Measurements from ENCODE around the gene UTF1.
"Not testable (repeated sequence)": the region's sequence is repeated elsewhere in the genome, so short reads cannot be mapped to it uniquely, and the experiment has no call there.

The UTF1 gene

DNA sequence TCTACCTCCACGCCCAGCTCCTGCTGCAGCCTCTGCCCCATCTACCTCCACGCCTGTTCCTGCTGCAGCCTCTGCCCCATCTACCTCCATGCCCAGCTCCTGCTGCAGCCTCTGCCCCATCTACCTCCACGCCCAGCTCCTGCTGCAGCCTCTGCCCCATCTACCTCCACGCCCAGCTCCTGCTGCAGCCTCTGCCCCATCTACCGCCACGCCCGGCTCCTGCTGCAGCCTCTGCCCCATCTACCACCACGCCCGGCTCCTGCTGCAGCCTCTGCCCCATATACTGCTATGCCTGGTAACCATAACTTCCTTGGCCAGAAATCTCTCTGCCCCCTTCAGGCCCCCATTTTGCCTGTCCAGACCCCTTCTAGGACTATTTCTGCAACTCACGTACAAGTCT is 35.0 kb downstream of the UTF1 start:
- not testable (repeated sequence) for DNase-seq (ENCODE audit: low read depth)

DNA sequence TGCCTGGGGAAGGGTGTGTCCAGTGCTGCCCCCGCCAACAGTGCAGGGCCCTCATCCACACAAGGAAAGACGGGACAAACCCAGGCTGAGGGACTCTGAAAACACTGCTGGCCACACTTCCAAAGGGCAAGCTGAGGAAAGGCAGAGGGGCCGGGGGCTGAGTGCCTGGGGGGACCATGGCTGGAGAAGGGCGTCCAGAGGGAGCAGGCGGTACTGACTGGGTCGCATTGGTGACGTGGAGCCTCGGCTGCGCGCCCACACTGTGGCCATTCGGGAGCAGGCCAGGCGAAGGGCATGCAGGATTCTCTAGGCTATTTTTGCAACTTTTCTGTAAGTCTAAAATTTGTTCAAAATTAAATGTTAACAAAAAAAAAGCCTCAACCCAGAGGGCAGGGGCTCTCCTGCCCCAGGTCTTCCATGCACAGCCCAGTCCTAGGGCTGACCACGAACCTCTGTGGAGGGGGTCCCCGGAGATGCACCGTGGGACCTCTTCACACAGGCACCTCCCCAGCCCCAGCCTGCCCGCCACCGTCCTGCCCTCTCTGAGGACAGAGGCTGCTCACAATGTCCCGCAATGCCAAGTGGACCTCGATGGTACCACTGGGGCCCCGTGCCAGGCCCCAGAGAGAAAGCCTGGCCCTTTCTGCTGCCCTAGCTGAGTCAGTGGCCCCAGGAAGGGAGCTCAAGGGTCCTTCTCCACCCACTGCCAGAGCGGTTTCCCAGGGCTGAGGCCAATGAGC is 36.2 kb downstream of the UTF1 start:
- no peak for DNase-seq (ENCODE audit: low read depth)

DNA sequence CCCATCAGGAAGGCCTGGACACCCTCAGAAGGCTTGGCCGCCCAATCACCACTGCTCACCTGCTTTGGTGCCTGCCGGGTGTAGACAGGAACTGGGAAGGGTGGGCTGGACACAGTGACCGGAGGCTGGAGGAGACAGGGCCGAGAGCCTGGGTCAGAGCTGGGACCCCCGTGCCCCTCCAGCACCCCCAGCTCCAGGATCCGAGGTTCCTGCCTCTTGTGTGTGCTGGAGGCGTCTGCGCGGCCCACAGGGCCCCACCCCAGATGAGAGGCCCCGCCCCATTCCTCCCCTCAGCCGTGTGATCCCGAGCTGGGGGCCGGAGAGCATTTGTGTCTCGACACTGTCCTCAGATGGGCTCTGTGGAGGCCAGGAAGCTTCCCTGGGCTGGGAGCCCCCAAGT is 37.3 kb downstream of the UTF1 start:
- no peak for DNase-seq (ENCODE audit: low read depth)

DNA sequence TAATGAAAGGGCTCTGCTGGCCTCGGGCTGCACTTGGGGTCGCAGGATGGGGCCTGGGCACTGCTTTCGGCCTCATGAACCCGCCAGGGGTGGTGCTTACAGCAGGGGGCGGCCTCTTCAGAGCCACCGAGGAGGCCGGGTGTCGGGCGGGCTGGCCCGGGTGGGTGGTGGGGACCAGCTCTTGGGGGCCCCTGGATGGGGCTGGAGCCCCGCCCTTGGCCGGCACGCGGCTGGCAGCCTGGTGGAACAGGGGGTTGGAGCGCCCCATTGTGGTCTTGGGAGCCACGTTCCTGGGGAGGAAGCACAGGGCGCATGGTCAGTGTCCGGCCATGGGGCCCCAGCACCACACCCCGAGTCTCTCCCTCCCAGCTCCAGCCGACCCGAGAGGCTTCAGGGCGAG is 37.8 kb downstream of the UTF1 start:
- no peak for DNase-seq (ENCODE audit: low read depth)

DNA sequence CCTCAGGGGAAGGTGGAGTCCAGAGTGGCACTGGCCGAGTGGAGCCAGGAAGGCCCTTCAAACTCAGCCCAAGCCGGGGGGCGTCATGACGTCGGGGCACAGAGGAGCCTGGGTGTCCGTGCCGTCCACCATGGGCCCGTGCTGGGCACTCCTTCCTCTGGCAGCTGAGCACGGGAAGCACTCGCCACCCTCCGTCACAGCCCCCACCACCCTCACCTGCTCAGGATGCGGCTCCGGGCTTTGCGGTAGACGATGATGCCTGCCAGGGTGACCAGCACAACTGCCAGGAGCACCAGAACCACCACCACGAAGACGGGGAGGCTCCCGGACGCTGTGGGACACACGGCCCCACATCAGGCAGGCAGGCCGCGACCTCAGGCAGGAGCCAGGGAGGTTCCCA is 38.5 kb downstream of the UTF1 start:
- DNase-seq (ENCODE audit: low read depth) = no peak

DNA sequence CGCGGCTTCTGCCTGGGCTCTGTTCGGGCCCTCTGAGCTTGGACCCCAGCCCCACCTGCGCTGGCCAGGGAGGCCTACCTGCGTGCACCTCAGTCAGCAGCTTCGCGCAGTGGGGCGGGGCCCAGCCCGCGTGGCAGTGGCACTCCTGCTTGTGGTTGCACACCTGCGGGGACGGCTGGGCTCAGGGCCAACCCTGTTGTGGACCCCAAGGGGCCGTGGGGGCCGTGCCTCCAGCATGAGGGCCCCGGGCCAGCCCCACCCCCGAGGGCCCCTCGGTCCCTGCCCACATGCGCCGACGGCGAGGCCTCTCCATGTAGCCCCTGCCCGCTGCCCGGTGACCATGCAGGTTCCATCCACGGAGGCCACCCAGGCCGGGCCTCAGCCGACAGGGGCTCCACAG is 39.4 kb downstream of the UTF1 start:
- DNase-seq (ENCODE audit: low read depth) = no peak

DNA sequence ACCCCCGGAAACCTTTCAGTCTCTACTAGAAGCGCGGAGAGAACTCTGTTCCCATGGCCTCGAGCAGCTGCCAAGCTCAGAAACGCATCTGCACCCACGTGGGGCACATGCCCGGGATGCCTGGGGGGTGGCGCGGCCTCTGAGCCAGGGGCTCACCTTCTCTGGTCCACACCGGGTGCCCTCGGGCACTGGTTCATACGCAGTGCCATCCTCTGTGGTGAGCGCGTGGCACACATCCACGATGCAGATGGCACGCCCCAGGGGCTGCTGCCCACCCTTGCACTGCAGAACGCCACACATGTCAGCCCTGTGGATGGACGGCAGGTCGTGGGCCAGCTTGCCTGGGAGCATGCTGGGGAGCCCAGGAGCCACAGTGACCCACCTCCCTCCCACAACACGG is 40.2 kb downstream of the UTF1 start:
- no peak for DNase-seq (ENCODE audit: low read depth)

DNA sequence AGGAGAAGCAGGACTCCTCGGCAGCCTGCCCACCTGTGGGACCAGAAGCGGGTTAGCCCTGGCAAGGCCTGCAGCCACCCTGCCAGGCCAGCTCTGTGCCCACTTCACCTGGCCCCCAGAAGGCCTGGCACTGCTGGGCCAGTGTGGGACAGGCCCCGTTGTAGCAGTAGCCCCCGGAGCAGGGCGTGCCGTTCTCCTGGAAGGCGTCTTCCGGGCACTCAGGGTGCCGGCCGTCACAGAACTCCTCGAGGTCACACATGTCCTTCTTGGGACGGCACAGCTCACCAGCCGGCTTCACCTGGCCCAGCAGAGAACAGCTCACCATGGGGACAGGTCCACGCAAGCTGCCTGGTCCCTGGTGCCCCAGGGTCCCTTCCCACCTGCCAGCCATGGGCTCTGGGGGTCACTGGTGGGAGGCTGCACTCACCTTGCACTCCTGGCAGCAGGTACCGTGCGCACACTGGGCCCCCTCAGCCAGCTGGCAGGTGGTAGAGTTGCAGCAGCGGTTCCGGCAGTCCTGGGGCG is 40.8 kb downstream of the UTF1 start:
- DNase-seq (ENCODE audit: low read depth) = no peak

DNA sequence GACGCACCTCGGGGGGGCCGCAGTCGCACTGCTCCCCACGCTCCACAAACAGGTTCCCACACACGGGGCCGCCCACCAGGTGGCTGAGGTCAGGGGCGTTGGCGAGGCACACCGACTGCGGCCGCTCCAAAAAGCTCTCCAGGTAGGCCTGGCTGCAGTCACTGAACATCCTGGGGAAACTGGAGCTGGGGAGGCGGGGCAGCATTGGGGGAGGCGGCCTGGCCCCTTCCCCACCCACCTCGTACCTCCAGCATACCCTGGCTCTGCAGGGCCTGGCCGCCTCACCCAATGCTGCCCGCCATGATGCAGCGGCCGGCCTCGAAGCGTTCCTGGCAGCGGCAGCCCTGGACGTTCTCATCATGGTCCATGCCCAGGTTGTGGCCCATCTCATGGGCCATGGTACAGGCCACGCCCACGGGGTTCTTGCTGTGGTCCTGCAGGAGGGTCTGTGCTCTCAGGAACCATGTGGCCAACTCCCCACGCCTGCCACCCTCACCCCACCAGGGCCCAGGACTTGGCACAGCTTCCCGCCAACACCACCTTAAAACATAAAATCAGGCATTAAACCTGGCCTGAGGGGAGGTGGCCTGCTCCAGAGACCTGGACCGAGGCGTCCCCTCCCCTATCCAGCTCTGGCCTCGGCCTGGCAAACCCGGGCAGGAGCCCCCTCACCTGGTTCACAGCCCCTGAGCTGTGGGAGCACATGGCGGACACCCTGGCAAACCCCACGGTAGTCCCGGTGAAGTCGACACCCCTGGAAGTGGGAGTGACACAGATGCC is 41.7 kb downstream of the UTF1 start:
- DNase-seq (ENCODE audit: low read depth) = no peak

DNA sequence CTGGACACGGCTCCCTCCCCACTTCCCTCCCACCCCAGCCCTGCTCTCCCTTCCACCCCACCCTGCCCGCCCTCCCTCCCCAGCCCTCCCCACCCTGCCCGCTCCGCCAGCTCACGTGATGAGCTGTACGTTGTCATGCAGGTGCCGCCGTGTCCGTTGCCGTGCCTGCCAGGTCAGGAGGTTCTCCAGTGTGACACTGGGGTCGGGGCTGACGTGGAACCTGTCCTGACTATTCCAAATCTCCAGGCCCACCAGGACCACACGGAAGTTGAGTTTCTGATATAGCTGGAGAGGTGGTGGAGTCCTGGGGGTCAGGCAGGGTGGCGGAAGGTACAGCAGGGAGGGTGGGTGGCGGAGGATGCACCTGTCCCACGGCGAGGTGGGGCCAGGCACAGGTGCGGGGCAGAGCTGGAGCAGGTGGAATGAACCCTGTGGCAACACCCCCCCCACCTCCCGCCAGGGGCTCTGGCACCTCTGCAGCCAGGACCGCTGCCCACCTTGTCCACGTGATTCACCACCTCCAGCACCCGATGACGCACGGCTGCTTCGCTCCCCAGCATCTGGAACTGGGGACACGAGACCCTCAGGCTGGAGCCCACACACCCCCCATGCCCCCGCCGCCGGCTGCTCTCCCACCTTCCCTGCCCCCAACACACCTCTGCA is 42.4 kb downstream of the UTF1 start:
- no peak for DNase-seq (ENCODE audit: low read depth)

DNA sequence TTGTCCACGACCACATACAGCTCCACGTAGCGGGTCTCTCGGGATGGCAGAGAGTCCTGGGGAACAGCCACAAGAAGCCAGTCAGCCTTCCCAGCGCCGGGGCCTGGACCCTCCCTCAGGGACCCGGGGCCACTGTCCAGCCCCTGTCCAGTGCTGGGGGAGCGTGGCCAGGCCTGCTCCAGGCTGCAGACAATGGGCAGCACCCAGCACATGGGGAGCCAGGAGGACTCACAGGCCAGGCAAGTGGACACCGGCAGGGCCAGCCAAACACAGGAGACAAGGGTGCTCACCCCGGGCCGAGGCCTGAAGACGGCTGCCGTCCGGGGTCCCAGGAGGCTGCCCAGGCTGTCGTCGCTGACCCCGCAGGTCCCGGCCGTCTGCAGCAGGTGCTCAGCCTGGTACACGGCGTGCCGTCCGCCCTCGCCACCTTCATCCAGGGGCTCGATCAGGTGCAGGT is 43.0 kb downstream of the UTF1 start:
- no peak for DNase-seq (ENCODE audit: low read depth)

DNA sequence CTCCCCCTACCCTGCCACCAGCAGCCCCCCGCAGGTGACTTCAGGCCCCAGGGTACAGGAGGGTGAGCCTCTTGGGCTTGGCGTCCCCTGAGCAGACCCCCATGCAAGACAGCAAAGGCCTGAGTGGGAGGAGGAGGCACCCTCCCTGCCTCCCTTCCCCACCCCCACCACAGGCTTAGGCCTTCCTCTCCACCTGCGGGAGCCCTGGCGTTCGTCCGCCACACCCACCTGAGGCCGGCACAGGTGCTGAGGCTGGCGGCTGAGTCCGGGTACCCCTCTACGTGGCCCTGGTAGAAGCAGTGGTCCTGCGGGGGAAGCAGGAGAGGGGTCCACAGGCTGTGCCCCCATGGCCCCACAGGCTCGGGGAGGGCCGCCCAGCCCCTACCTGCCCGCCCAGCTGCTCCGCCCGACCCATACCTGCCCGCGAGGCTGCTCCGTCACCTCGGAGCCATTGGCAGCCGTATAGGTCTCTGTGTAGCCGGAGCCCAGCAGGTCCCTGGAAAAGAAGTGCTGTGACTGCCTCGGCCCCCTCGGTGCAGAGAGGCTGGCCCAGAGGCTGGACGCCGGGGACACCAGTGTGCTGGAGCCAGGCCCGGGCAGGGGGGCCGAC is 43.6 kb downstream of the UTF1 start:
- no peak for DNase-seq (ENCODE audit: low read depth)

DNA sequence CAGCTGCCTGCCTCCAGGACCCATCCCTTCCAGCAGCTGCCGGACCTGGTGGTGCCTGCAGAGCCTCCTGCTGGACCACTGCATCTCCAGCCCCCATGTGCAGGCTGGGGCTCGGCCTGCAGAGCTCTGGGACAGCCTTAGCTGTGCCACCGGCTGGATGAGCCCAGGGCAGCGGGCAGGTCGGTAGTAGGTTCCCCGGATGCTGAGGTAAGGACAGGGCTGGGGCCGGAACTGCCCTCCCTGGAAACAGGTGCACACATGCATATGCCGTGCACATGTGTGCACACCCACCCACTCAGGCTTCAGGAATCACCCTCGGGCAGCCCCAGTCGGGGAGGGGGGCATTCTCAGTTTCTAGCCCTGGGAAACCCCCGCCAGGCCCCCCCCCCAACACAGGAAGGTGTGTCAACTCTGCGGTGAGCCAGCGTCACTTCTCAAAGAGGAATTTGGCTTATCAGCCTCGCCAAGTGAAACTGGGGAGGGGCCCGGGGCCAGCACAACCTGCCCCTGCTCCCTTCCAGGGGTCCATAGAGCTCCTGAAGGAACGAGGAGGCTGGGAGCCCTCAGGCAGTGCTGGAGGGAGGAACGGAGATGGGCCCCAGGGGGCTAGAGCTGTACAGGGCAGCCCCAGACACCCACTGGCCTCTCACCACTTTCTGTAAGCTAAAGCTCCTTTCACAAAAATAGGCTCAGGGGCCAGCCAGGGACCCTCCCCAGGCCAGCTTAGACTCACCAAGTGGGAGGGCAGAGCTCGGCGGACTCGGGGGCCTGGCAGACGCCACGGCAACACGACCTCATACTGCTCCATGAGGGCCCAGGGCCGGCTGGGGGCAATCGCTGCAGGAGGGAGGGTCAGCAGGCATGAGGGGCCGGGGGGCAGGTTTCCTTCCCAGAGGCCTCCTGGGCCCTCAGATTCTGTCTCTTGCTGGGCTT is 45.0 kb downstream of the UTF1 start:
- DNase-seq (ENCODE audit: low read depth) = no peak

DNA sequence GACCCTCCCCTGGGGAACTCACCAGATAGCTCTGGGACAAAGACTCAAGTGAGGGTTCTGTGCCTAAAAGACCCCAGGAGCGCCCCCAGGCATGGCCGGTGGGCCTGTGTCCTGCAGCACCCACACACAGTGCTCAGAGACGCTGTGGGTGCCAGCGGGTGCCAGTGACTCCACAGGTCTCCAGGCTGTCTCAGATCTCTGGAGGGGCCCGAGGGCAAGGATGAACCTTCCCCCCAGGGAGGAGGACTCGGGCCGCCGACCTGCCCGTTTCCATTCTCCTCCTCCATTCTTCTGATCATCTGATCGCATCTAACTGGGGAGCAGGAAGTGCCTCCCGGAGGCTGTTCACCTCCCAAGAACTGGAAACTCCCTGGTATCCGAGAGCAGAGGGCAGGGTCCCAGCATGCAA is 45.7 kb downstream of the UTF1 start:
- no peak for DNase-seq (ENCODE audit: low read depth)

DNA sequence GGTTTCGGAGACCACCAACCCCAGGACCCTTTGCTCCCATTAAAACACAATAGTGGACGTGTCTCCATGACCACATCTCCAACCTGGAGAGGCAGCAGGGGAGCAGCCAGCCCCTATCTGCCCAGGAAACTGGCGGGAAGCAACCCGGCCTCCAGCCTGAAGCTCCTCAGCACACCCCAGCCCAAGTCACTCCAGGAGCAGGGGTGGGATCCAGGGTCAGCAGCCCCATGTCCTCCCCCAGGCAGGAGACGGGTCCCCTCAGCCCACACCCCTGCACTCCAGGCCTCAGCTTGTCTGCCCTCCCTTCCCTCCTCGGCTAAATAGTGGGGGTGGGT is 46.0 kb downstream of the UTF1 start:
- no peak for DNase-seq (ENCODE audit: low read depth)

DNA sequence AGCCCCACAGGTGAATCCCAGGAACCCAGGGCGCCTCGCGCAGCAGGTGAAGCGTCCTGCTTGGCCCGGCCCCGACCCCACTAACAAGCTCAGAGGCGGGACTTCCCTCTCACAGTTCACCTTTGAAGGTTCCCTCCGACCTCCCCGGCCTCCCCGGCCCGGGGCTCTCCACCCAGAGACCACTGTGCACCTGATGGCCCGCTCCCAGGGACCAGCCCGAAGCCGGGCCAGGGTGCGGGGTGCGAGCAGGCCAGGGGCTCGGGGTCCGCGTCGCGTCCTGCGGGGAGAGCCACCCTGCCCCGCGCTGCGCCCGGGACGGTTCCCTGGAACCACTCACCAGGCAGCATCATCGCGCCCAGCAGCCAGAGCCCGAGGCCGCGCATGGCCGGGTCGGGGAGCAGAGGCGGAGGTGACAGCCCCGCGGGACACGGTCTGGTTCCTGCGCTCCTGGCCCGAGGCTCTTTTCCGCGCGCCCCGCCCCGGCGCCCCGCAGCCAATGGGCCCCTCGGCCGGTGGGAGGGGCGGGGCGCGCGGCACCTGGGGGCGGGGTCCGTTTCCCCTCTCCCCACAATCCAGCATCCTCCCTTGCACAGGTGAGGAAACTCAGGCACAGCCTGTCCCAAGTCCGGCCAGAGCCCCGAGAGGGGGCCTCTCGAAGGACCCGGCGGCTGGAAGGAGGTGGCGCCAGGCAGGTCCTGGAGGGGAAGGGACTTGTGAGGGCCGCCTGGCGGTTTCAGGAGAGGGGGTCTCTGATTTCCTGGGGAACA is 46.6 kb downstream of the UTF1 start, which contains the start of gene ADAM8:
TSS of gene ADAM8 (minus strand) at position 434 of the 767 bp plus-strand sequence. CDS start at position 383, 51 bp downstream.
- DNase-seq (ENCODE audit: low read depth) = no peak

DNA sequence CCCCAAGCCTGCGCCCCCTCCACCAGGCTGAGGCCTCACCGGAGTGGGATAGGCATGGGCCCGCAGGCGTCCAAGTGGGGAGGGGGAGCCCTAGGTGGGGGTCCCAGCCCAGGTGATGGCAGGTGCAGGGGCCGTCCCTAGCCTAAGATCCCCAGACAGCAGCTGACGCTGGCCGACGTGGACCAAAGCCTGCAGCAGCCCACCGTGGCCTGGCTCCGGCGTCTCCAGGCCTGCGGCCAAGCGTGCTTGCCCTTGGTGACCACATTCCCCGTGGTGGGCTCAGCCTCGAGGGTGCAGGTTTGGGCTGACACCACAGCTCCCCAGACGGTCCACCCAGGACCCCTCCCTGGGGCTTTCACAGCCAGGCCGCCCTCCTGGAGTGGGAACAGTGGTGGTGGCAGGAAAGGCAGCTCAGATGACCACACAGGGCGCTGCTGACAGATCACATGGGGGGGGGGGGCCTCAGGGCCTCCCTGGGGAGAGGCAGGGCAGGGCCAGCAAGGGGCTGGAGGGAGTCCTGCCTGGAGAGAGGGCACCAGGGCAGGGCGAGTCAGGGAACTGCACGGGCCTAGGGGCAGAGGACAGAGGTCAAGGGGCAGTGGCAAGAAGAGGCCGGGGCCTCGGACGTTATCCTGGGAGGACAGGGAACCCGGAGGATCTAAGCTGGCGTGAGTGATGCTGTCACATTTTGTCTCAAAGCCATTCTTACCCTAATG is 47.4 kb downstream of the UTF1 start:
- no peak for DNase-seq (ENCODE audit: low read depth)

DNA sequence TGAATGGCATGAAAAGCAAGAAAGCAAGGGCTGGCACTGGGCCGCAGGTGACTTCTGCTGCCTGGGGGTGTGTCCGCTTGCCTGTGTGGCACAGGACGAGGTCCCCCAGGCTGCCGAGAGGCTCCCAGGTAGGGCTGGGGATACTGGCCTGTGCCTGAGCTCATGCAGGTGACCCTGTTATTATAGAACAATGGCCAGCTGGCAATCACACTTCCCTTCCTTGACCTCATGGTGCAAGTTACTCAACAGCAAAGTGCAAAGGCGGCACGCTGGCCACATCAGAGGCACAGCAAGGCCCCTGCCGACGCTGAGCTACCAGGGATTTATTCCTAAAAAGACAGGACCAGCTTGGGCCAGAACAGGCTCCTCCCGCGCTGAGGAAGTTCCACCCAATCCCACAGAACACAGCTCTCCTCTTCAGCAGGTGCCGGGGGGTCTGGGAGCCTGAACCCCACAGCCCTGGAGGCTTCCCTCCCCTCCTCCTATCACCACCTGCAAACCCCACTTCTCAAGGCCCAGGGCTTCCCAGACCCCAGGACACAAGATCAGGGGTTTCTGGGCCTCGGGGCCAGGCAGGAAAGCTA is 48.1 kb downstream of the UTF1 start:
- no peak for DNase-seq (ENCODE audit: low read depth)

DNA sequence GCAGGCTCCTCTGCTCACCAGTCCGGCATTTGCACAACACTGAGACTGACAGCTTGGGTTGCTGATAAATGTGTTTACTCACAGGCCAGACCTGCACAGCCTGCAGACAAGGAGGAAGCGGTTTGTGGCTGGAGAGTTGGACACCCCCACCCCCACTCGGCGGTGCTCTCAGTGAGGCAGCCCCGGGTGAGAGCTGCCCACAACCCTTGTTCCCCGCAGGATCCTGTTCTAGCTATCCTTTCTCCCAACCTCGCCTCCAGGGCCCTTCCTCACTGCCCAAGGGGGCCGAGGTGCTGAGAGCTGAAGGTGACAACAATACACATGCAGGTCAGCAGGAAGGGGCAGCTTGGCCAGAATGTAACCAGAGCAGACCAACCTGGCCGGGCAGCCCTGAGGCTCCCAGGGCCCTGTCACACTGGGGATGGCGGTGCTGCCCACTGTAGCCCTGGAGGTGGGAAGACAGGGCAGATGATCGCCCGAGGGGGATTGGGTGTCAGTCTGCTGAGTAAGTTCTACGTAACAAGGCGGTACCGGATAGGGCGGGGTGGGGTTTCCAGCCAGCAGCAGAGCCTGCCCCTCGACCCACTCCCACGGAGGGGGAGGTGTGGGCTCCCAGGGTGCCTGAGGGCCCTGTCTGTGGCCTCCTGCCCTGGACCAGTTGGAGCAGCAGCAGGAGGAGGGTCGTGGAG is 48.7 kb downstream of the UTF1 start:
- DNase-seq (ENCODE audit: low read depth) = no peak
